ENCODE data around the gene SSBP4.
A peak's percentile ranks its signal among the peaks of the same experiment; 100 is the strongest.
"Not testable (repeated sequence)": the region's sequence is repeated elsewhere in the genome, so short reads cannot be mapped to it uniquely, and the experiment has no call there.

Gene SSBP4

DNA sequence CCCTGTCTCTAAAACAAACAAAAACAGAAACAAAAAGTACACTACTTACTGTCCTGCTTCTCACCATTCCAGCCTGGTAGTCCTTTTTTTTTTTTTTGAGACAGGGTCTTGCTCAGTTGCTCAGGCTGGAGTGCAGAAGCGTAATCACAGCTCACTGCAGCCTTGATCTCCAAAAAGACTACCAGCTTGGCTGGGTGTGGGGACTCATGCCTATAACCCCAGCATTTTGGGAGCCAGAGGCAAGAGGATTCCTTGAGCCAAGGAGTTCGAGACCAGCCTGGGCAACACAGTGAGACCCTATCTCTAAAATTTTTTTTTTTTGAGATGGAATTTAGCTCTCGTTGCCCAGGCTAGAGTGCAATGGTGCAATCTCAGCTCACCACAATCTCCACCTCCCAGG, 38.4 kb upstream of the SSBP4 start:
- ChIA-PET POLR2A (ENCODE audit: low non-redundant PET) (interaction anchor here (0.6 to 1.4 kb wide), 3 partner anchors 21 to 187 kb away, joined by 4 to 9 read pairs (median 9); no protein-coding TSS in a partner anchor), CTCF (interaction anchor here (0.7 to 0.8 kb wide), 3 partner anchors 20 to 1106 kb away, joined by 3 read pairs; no protein-coding TSS in a partner anchor)
- H3K27ac ChIP-seq, result peak overlapping the region; percentile 75
- TF ChIP-seq CTCF (conservative IDR thresholded peaks at IDR 0.05; ENCODE audit: low read depth), result no peak
- no peak for DNase-seq (ENCODE audit: low spot score)

- DNase-seq (ENCODE audit: low spot score); POLR2A ChIA-PET (ENCODE audit: low non-redundant PET): not testable (repeated sequence)
- peak overlapping the region; percentile 58 for H3K27ac ChIP-seq
- CTCF ChIA-PET, result interaction anchor here (0.6 kb wide), 1 partner anchor 50 kb away, joined by 3 read pairs; no protein-coding TSS in a partner anchor
Measured at GRCh38 chr19:18383622-18384021, 35.6 kb upstream of the SSBP4 start.

DNA sequence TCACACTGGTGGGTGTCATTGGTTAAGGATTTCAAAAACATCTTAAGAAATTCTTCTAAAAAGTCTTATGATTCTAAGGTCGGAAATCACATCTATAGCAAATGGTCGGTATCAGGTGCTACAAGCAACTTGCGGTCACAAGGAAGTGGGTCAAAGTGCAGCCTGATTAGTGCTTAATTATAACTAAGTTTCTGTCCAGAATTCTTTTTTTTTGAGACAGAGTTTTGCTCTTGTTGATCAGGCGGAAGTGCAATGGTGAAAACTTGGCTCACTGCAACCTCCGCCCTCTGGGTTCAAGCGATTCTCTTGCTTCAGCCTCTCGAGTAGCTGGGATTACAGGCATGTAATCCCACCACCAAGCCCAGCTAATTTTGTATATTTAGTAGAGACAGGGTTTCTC, 34.4 kb upstream of the SSBP4 start:
- peak overlapping the region; percentile 77 for H3K27ac ChIP-seq

DNA sequence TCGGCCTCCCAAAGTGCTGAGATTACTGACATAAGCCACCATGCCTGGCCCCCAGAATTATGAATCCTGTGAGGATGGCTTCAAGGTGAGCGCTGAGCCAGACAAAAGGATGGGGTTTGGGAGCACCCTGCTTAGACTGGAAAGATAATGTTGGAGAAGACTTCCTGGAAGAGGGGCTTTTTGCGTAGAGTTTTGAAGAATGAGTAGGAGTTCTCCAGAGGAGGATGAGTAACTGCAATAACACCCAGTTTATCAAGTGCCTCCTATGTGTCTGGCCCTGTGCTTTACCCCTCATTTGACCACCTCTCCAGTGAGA, 33.9 kb upstream of the SSBP4 start:
- ChIA-PET POLR2A (ENCODE audit: low non-redundant PET) (interaction anchor here (0.5 to 0.7 kb wide), 3 partner anchors 21 to 45 kb away, joined by 3 to 5 read pairs (median 3); partner anchors contain the start of gene SSBP4), CTCF (interaction anchor here (0.6 to 1.2 kb wide), 7 partner anchors 15 to 63 kb away, joined by 3 to 6 read pairs (median 3); partner anchors contain the start of gene SSBP4)
- peak overlapping the region; percentile 77 for H3K27ac ChIP-seq

More for the DNA sequence above, 34.4 kb upstream of the SSBP4 start:
- CTCF ChIA-PET, result no interaction called here
- no peak for DNase-seq (ENCODE audit: low spot score)
- POLR2A ChIA-PET (ENCODE audit: low non-redundant PET), result no interaction called here
- no peak for TF ChIP-seq CTCF (conservative IDR thresholded peaks at IDR 0.05; ENCODE audit: low read depth)

GRCh38 chr19:18385675-18386542, 33.3 kb upstream of the SSBP4 start, which contains the start of gene GDF15:
GDF15 (plus strand) TSS chr19:18386158; CDS start chr19:18386190, 32 bp downstream.
- ChIA-PET POLR2A (ENCODE audit: low non-redundant PET) (interaction anchor here (0.5 to 0.7 kb wide), 4 partner anchors 17 to 46 kb away, joined by 3 to 5 read pairs (median 4); partner anchors contain the start of gene SSBP4), CTCF (interaction anchor here (0.6 to 1.5 kb wide), 11 partner anchors 14 to 134 kb away, joined by 3 to 8 read pairs (median 3); partner anchors contain the start of gene SSBP4)
- DNase-seq (ENCODE audit: low spot score), result peak; percentile 77
- TF ChIP-seq CTCF (conservative IDR thresholded peaks at IDR 0.05; ENCODE audit: low read depth), result peak; percentile 75
- H3K27ac ChIP-seq, result peak within 1 kb of the TSS; percentile 77

More for the DNA sequence above, 33.9 kb upstream of the SSBP4 start:
- TF ChIP-seq CTCF (conservative IDR thresholded peaks at IDR 0.05; ENCODE audit: low read depth), result no peak
- DNase-seq (ENCODE audit: low spot score), result no peak

- ChIA-PET CTCF (interaction anchor here (0.6 to 2.5 kb wide), 9 partner anchors 15 to 719 kb away, joined by 3 to 20 read pairs (median 4); no protein-coding TSS in a partner anchor), POLR2A (ENCODE audit: low non-redundant PET) (no interaction called here)
- DNase-seq (ENCODE audit: low spot score), result peak; percentile 48
- no peak for TF ChIP-seq CTCF (conservative IDR thresholded peaks at IDR 0.05; ENCODE audit: low read depth)
- peak overlapping the region; percentile 77 for H3K27ac ChIP-seq
Measured at GRCh38 chr19:18386543-18387271, 32.5 kb upstream of the SSBP4 start.

All from RWPE1 (cell line).